Mammary epithelial cell (primary cell): ENCODE results near the gene EMX1.

Experiments
- CTCF ChIP-seq, 2 donors: IDR thresholded peaks in 1 of 2; conservative IDR thresholded peaks in 1 of 2; 2 replicates each; pipeline ENCODE4 v1.5.1; 2011 to 2012; ENCODE audit warnings: inconsistent platforms in 2 of 2, low read length in 2 of 2, mild to moderate bottlenecking in 2 of 2, control low read depth in 1 of 2, low read depth in 1 of 2; ENCODE audit not compliant: insufficient read depth in 1 of 2; ENCODE audit errors: extremely low read depth in 1 of 2
- EZH2 ChIP-seq: IDR thresholded peaks from 2 replicates; pipeline ENCODE4 v1.6.1; 2012; ENCODE audit warnings: low read length, inconsistent platforms, borderline replicate concordance

DNA sequence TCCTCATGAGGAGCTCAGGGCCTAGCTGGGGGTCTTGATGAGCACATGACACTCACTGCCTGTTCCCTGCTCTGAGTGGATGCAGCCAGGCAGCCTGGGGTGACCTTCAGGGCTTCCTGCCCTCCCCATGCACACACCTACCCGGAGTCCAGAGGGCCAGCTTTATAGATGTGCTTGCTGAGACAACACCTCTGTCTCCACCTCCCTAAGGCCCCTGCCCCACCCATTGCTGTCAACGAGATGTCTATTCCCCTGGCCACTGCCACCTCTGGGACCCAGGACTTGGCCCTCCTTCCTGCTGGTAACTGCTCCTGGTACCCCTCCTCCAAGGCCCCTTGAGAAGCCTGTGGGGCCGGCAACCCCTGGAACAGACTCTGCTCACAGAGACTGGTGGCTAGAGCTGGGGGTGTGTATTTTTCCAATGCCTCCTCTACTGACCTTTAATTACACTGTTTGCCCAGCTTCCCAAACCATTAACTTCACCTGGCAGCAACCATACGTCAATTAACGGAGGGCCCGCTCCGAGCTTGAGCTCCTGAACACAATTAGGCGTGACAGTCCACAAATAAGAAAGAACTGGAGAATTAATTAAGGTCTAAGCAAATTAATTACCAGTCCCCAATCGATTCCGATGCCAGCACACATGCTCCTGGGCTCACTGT is 66.3 kb downstream of the EMX1 start:
- TF ChIP-seq CTCF (conservative IDR thresholded peaks at IDR 0.05 in 1 of 2, IDR thresholded peaks at IDR 0.05 in 1 of 2; ENCODE audit: extremely low read depth in 1 of 2, insufficient read depth in 1 of 2, low read depth in 1 of 2, low read length in 2 of 2) (no peak), EZH2 (no peak)
